NB4 (cell line): ENCODE measurements around the gene DHX15.

Source experiments
- DNase-seq: peaks from one replicate; pipeline ENCODE4 v3.0.0; 2010; ENCODE audit warnings: low read depth
- H3K4me3 ChIP-seq: one replicate; pipeline ENCODE4 v1.5.1; 2011; ENCODE audit warnings: mild to moderate bottlenecking, low read depth, low read length, moderate library complexity
- MYC ChIP-seq: IDR thresholded peaks from 2 replicates; pipeline ENCODE4 v1.6.1; 2011; ENCODE audit warnings: low read depth, low read length
- POLR2A ChIP-seq: IDR thresholded peaks from 2 replicates; pipeline ENCODE4 v1.6.1; 2011; ENCODE audit warnings: mild to moderate bottlenecking; ENCODE audit not compliant: insufficient read length; ENCODE audit errors: extremely low read depth
- TF ChIP-seq, protein P1 (sequence below): IDR thresholded peaks from 2 replicates; pipeline ENCODE4 v1.6.1; 2011; ENCODE audit warnings: low read depth, low read length
- TF ChIP-seq, protein P2 (sequence below): IDR thresholded peaks from one replicate; pipeline ENCODE4 v1.5.1; 2012; ENCODE audit warnings: low read depth, low read length

DHX15 gene

DNA sequence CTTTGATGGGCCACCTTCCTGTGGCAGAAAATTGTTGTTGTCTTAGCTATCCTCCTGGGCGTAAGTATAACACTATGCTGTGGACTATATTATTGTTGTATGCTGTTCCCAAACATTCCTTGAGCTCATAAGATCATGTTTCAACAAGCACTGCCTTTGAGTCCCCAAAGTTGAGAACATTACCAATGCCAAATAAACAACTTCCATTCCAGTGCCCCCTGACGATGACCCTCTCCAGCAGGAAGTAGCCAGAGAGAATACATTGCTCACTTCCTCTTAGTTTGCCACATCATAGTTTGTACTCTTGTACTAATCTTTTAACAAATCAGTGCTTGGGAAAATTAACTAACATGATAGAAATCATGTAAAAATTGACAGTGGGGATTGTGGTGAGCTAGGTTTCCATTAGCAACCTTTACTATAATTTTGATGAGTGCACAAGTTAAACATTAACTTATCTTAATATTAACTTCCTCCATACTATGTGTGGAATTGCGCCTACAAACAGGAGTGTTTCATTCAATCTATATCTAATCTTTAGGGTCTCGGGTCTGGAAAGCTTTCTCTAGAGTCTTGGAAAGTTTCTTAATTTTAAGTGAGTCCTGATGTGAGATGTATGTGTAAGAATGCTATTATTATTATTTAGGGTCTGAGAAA is 20.3 kb upstream of the DHX15 start:
- DNase-seq = no peak
- TF ChIP-seq, protein P1, sequence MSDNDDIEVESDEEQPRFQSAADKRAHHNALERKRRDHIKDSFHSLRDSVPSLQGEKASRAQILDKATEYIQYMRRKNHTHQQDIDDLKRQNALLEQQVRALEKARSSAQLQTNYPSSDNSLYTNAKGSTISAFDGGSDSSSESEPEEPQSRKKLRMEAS = no peak
- no peak for TF ChIP-seq MYC
- TF ChIP-seq, protein P2, sequence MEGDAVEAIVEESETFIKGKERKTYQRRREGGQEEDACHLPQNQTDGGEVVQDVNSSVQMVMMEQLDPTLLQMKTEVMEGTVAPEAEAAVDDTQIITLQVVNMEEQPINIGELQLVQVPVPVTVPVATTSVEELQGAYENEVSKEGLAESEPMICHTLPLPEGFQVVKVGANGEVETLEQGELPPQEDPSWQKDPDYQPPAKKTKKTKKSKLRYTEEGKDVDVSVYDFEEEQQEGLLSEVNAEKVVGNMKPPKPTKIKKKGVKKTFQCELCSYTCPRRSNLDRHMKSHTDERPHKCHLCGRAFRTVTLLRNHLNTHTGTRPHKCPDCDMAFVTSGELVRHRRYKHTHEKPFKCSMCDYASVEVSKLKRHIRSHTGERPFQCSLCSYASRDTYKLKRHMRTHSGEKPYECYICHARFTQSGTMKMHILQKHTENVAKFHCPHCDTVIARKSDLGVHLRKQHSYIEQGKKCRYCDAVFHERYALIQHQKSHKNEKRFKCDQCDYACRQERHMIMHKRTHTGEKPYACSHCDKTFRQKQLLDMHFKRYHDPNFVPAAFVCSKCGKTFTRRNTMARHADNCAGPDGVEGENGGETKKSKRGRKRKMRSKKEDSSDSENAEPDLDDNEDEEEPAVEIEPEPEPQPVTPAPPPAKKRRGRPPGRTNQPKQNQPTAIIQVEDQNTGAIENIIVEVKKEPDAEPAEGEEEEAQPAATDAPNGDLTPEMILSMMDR = no peak
- no peak for TF ChIP-seq POLR2A
- no peak overlapping the region for H3K4me3 ChIP-seq

DNA sequence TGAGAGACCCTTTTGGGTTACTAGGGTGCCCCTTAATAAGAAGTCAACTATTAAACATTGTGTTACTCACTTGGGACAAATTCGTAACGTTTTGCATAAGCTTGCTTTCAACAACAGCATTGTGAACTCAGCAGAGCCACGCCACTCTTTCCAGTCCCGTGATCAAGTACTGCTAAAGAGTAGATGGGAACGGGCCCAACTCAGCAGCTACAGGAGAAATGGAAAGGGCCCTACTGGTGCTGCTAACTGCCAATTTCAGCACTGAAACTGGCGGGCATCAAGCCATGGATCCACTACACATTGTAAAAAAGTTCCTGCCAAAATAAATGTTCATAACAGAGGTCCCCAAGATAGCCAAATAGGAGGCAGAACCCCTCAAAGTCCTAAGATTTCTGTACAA is 19.0 kb upstream of the DHX15 start:
- no peak overlapping the region for H3K4me3 ChIP-seq
- no peak for TF ChIP-seq MYC
- TF ChIP-seq, protein P1 = no peak
- no peak for TF ChIP-seq POLR2A
- TF ChIP-seq, protein P2 = no peak
- no peak for DNase-seq

DNA sequence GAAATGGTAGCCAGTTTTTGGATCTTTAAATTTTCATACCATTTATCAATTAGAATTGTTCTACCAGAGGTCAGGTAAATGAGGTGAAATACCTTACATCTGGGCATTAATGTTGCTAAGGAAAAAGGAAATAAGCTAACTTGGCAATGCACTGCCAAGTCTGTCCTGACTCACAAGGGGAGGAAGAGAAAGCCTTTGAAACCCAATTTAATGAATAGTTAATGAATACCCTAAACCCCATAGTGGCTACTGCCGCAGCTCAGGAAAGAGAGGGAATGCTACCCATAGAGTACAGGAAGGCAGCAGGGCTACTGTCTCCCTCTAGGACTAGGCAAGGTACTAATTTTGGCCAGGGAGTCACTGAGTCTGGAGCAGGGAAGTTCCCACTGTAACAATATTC is 16.8 kb upstream of the DHX15 start:
- no peak for TF ChIP-seq POLR2A
- TF ChIP-seq, protein P2 = no peak
- no peak for TF ChIP-seq MYC
- TF ChIP-seq, protein P1 = no peak
- H3K4me3 ChIP-seq = no peak overlapping the region
- no peak for DNase-seq

DNA sequence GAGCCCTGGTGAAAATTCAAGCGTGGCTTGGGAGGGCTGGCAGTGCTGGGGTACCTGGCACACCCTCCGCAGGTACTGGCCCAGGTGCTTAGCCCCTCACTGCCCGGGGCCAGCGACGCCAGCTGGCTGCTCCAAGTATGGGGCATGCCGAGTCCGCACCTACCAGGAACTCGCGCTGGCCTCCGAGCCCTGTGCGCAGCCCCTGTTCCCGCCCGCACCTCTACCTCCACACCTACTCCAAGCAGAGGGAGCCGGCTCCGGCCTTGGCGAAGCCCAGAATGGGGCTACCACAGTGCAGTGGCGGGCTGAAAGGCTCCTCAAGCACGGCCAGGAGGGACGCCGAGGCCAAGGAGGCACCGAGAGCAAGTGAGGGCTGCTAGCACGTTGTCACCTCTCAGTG is 14.9 kb upstream of the DHX15 start:
- no peak overlapping the region for H3K4me3 ChIP-seq
- TF ChIP-seq POLR2A = no peak
- TF ChIP-seq, protein P1 = no peak
- TF ChIP-seq, protein P2 = no peak
- no peak for TF ChIP-seq MYC
- no peak for DNase-seq

DNA sequence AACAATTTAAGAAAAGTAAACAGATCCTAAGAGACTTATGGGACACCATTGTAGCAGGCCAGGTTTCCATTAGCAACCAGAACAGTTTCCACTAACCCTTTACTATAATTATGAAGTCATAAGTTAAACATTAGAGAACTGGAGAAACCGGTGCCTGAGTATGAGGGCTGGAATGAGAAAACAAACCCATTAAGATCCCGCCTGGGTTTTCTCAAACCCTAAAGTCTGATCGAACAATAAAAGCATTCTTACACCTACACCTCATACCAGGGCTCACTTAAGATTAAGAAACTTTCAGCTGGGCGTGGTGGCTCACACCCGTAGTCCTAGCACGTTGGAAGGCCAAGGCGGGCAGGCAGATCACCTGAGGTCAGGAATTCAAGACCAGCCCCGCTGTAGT is 13.7 kb upstream of the DHX15 start:
- DNase-seq = no peak
- TF ChIP-seq POLR2A = no peak
- no peak for TF ChIP-seq MYC
- TF ChIP-seq, protein P2 = no peak
- TF ChIP-seq, protein P1 = no peak
- no peak overlapping the region for H3K4me3 ChIP-seq
